Superior temporal gyrus (tissue), 1 donor: ENCODE results near the gene KIF16B.

Source experiments
- DNase-seq: peaks from one replicate; pipeline ENCODE4 v3.0.0-alpha.2; 2016; ENCODE audit errors: extremely low spot score

Gene KIF16B

DNA sequence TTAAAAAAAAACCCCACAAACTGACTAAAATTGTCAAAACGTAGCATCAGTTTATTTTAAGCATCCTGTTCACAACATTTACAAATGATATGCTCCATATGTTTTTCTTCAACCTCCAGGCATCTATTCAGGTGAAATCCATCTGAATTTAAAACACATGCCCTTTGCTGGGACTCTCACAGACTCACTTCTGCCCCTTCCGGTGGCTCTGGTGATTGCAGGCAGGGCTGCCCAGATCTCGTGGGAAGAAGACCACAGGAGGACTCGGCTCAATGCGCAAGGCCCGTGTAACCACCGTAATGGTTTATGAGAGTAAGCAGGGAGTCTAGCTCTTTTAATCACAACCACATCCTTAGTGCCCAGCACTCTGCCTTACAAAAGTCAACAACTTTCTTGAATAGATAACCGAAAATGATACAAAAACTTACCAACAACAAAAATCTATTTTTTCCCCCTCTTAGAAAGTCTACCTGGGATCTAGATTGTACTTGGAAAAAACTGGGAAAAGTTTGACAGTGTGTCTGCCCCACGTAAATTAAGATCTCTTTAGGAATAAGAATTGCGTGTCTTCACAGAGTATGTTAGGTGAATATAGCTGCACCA is 139.1 kb downstream of the KIF16B start:
- DNase-seq = no peak

DNA sequence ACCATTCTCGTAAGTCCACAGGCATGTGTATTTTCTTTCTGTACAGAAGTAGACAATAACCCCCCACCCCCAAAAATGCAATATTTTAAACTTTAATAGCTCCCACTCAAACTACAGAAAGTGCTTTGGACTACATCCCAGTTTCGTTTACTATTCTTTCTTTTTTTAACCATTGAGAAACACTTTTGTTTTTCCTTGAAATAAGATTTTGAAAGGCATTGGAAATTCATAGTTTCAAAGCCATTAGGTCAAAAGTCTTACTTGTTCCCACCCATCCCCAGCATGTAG is 140.0 kb downstream of the KIF16B start:
- no peak for DNase-seq

DNA sequence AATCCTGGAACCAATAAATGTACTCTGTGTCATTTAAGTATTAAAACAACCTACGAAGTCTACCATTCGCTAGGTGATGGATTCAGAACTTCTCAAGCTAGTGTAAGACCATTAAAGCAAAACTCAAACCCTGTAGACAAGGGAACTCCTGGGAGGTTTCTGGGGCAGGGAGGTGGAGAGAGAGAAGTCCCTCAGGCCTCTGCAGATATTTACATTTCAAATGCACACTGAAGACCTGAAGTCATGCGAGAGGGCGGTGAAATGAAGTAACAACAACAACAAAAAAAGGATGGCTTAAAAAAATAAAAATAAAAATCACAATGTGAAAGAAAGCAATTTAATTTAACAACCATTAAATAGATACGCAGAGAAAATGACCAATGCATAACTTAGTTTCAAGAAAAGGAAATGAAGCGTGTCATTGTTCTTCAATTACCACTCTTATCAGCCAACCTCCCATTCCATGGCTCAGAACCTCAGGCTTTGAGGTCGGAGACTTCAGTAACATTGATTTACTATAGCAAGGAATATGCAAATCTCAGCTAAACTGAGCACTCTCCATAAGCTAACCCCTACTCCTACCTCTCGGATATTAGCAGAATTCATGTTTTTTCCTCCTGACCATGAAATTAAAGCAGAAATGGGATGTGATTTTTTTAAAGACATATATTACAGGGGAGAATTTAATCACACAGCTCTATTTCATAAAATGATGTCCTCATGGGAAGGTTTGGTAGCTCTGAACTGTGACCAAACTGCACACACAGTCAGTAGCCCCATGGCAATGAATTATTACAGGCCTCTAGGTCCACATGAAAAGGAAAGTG is 140.6 kb downstream of the KIF16B start:
- DNase-seq = no peak

DNA sequence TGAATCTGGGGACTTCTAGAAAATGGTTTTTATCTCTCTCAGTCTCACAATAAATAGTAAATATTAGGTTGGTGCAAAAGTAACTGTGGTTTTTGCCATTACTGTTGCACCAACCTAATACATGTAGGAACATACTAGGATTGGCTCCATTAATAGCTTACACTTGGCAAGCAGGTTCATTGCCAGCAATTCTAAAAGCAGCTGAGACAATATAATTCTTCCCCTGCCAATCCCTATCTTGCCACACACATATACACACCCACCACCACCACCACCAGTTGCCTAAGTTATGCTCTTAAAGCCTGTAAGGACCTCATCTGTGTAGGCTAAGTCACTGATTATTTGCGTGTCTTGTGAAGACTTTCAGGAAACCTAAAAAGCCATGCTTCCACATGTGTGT is 145.1 kb downstream of the KIF16B start:
- DNase-seq = no peak

DNA sequence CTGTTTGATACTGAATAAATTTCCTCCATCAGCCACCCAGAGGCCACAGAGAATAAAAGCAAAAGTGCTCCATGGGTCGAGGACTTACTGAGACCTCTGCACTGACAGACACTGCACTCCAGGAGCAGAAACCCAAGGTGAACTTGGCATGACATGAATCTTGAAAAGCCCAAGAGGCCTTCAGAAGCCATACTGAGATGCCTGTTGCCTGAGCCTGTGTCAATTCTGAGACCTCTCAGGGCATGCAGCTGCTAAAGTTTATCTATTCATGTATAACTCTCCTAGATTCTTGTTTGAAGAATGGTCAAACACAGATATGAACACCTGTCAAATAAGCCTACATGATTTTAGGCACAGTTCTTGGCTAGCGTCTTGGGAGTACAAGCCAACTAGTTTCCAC is 145.7 kb downstream of the KIF16B start:
- DNase-seq = no peak

DNA sequence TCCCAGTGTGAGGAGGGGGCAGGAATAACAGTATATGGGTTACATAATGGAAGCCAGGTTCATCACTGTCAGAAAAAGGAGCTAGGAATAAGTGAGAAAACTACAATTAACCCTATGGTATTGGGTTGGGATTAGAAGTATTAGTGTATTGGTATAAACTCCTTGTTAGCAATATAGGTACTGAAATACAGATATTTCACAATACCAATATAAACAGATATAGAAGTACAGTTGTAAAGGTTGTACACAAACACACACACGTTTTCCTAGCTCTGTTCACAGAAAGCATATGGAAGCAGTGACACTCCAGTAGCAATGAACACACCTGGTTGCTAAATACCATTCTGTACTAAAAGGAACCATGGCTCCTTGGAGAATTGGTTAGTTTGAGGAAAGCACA is 148.5 kb downstream of the KIF16B start:
- no peak for DNase-seq

DNA sequence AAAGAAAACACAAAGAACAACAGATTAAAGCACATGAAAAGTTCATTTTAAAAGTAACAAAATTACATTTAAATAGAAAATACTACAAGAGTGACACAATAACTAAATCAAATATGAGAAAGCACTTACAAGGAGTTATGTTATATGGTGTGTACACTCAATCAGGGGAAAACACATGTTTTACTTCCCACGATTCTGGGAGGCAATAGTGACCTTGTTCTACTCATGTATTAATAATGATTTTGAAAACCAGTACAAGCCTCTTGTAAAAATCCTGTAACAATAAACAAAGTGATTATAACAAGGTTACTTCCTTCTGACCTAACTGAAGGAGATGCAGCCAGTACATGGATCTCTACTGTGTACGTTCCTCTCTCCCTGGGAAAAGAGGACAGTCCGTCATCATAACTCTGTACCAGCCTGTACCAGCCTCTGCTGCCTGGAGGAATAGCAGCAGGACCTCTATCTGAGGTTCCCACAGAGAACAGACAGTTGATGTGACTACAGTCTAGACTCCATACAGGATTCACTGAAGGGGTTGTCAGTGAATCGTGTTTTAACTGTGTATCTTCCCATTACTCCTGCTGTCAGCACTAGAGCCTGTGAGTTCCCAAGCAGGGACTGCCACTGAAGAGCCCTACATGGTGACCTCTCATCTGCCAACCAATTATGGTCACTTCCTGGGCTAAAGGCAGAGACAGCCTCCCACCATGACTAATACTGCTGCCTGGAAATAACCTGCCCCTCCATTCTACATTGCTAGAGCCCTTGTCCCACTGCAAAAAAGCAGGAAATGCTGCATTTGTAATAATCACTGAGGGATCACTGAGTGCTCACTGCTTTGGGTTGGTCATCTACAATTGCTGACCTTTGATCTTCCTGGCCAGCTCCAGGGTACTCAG is 149.7 kb downstream of the KIF16B start:
- no peak for DNase-seq

DNA sequence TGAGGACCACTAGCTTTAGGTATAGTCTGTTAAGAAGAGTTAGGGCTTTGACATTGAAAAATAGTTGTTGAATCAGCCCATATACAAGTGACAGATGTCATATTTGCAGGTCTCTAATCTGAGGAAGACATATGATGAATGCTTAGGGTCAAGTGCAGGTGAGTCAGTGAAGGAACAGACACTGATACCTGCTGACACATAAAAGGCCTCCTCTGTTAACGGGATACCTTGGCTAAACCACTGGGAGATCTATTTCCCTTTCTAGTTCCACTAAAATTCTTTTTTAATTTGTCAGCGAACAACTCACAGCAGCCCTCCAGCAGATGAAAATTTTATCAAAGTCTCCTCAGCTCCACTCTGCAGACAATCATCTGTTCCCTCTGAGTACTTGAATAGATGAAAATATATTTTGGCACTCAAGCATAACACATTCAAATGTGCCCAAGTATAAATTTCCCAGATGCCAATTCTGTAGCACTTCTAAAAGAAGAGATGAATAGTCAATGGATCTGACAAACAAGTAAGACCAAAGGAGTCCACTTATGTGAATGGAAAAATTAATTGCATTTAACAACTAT is 154.0 kb downstream of the KIF16B start:
- DNase-seq = peak; percentile 56

DNA sequence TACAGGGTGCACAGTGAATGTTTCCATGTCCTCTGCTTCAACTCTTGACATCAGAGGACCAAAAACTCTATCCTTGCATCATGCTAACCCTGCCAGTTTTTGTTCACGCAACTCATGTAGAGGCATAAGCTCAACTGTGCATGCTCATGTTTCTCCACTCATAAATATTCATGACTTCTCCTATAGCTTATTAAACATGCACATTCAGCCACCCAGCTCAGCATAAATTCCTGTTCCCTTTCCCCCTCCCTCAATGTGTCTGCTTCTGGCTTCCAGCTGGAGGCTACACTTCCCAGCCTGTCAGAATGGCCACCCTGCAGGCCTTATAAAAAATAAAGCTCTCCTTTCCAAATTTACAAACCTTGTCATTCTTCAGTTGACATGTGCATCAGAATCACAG is 154.6 kb downstream of the KIF16B start:
- no peak for DNase-seq

DNA sequence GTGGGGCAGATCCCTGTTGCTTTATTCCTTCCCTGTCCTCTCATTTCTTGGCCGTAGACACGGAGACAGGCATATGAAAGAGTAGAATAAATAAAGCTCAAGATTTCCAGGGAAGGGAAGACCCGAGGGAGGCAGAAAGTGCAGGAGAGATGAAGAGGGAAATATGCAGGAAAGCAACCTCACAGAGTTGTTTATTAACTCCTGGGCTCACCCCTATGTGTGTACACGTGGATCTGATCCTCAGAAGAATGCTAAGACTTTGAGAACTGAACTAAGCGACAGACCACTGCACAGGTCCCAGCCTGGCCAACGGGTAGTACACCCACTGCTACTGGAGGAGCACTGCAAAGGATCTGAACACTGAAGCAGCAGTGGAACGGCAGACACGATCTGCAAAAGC is 156.2 kb downstream of the KIF16B start:
- DNase-seq = no peak

DNA sequence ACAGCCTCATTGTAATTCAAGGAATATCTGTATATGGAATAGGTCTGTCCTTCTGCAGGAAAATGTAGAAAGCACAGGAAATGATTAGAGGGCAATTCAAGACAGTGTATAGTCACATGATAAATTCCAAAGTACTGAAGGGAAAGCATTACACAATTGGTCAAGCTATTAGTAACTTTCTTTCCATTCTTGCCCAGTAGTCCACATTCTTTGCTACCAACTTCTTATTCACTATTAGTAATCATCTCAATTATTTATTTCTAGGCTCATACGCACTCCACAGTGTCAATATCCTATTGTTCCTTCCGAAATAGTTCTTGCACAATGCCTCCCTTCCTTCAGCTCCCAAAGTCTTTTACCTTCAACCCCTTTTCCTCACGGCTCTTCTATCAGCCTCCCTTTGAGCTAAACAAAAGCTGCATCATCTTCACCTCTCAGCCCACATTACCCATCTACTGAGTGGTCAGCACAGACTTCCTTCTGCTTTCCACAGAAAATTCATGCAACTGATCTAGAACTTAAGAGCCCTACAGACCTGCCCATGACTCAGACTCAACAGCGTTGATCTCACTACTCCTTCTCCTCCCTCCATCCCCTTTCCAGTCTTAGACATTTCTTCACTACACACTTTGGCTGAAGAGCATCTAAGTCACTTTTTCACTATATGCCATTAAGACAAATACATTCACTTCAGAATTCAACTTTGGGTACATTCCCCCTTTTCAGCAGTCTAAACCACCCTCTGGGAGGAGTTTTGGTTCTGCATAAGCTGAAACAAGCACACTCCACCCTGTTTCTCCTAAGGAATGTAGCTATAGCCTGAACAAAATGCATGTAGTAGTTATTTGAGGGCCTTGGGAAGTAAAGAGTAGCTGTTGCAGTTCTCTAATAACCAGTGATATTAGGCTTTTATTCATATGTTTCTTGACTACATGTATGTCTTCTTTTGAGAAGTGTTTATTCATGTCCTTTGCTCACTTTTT is 157.9 kb downstream of the KIF16B start:
- no peak for DNase-seq

DNA sequence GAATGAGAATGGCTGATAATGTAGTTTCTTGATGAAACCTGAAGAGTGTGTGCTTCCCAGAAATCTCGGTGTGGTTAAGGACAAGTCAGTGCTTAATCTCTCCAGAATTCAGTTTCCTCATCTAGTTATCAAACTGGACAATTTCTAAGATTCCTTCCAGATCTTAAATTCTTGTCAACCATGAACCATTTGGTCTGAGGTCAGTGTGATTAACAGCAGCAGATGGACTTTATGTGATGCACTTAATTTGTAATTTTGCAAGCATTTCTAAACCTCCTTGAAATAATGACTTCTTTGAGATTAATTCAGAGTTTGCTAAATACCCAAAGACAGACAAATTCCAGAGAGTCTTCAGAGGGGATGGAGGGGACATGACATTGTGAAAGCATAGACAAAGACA is 160.3 kb downstream of the KIF16B start:
- DNase-seq = no peak

DNA sequence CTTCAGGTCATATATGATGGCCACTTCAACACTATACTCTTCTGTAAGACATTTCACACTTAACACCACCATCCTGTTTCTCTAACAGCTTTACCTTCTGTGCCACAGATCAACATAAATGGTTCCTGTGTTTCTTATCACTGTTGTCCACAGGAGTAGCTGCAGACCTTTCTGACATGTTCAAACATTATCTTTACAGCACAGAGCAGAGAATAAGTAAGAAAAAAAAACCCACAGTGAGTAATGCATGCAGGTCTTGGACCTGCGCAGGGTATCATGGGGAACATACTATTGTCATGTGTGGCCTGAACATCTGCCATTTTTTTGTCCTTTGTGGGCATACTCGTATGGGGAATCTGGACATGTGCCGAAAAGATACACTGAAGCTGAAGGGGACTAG is 161.9 kb downstream of the KIF16B start:
- no peak for DNase-seq

DNA sequence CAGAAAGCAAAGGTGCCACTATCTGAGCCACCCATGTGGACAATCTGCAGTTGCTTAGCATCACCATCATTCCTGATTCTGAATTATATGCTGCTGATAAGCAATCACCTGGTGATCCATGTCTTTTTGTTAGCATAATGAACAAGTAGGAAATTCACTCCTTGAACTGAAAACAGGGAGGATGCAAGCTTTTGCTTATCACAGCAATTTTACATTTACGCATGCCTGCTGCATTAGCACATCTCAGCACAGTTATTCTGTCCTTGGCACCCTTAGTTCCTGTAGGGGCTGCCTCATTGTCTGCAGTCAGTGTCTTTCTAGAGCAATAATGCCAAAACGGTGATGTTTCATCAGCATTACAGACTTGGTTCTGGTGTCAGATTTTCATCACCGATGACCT is 162.6 kb downstream of the KIF16B start:
- DNase-seq = no peak

DNA sequence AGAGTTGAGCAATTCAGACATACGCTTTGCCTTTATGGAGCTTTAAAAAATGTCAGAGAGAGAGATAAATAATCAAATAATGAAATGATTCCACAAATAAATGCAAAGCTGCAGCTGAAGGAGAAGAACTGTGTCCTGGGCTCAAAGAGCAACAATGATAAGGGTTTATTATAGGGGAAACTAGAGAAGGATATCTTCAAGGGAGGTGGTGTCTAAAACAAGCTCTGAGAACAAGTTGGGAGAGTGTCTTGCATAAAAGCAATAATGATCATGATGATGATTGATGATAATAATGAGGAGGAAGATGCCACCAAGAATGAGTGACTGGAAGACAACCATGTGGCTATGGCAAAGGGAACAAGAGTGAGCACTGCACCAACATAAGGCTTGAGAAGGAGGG is 164.3 kb downstream of the KIF16B start:
- no peak for DNase-seq

DNA sequence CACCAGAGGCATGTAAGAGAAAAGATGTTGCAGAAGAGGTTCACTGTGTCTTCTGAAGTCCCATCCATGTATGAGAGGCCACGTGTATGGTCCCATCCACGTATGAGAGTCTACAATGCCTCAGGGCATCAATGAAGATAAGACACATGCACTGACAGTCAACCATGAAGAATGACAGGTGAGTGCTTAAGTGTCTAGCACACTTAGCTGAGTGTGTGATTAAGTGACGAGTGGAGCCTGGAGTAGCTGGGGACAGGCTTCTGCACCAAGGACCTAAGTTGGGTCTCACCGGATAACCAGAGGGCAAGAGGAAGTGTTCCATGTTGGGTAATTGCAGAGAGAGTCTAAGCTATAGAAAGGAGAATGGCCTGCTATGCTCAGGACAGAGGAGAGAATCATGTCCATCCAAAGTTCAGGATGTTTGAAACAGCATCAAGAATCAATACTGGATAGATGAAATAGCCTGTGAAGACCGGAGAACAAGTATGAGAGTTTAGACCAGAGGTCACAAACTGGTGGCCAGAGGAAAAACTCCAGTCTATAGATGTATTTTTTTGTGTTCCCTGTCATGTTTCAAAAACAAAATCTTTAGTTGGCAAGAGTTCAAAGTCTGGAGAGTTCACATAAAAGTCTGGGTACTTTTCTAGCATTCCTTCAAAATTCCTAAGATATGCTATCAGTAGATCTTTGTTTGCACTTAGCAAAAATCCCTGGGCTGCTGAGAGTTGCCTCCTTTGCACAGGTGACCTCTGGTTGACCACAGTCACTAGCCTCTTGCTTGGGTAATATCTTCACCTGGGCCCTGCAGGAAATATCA is 165.8 kb downstream of the KIF16B start:
- DNase-seq = no peak

DNA sequence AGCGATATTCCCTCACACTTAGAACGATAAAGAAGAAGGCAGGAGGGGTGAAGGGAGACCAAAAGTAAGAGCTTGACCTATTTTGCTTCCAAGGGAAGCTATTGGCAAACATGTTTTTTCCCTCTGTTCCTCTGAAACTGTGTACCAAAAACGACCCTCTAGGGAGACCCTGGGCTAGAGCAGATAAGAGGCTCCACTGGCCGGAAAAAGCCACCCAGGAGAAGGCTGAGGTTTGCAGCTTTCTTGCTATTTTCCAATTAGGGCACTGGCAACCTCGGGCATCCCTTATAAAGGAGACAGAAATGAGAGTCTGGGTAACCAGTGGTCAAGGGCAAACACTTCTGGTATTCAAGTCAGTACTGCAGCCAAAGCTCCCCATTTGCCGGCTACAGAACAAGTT is 168.0 kb downstream of the KIF16B start:
- no peak for DNase-seq

DNA sequence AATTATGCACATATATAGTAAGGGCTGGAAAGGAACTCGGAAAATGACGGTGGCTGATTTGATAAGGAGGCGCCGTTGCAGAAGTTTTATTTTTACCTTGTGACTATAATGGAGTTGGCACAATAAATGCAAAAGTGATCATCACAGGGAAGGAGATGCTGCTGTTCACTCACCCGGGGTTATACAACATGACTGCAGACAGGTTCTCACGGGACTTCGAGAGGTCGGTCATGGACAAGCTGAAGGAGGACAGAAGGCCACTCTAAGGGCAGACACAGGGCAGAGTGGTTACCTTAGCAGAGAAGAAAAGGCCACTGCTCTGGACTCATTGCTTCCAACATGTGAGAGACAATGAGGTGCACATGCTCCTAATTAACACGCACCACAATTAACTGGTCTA is 168.6 kb downstream of the KIF16B start:
- DNase-seq = no peak

DNA sequence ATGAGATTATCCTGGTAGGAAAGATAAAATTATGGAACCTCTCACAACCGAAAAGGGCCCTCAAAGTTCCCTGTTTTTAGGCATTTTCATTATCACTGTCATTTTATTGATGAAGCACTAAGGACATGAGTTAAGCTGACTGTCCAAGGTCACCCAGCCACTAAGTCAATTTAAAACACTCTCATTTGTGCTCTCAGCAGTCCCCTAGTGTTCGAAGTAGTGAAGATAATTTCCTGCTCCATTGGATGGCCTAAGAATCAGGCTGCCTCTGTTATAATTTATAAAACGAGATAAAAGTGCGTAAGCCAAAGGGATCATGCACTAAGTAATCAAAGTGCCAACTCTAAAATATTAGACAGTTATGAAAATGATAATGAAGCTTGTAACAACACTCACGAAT is 169.1 kb downstream of the KIF16B start:
- no peak for DNase-seq

DNA sequence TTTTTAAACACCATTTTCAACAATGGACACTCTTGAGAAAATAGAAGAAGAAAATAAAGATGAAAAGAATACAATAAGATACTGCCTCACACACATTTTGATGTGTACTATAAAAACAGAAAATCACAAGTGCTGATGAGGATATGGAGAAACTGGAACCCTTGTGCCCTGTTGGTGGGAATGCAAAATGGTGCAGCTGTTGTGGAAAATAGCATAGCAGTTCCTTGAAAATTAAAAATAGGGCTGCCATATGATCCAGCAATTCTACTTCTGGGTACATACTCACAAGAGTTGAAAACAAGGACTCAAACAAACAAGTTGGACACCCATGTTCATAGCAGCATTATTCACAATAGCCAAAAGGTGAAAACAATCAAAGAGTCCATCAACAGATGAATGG is 173.0 kb downstream of the KIF16B start:
- DNase-seq = no peak
